A549 (cell line): ENCODE measurements around the gene ANKRD13D. TPM values are rescaled to one million over a fixed set of nuclear protein-coding genes. Genes with fewer than 3 reads are reported as not detected.

Source experiments
- ATAC-seq, 2 experiments: fragments of 200-7000 bp in 1 of 2; fragments of >200 bp in 1 of 2; cut with Nextera tagmentation in 1 of 2; cut with Tn5 transposase in 1 of 2; 3 replicates each; pipeline versions ENCODE4 v1.8.0 to v1.9.1; 2018 to 2020; ENCODE audit warnings: mild to moderate bottlenecking in 1 of 2, moderate library complexity in 1 of 2
- CTCF ChIA-PET: fragments of 300-600 bp; sonication (Branson Sonifier 250); formaldehyde crosslinking; extraction: SDS; loops from one replicate; lab custom pipeline; 2021; ENCODE audit warnings: antibody characterized with exemption, inconsistent platforms; lab: Yijun Ruan, JAX
- POLR2A ChIA-PET: fragments of 350-600 bp; formaldehyde crosslinking; extraction: SDS; loops from one replicate; lab custom pipeline; 2021; ENCODE audit warnings: antibody characterized with exemption, inconsistent platforms; lab: Yijun Ruan, JAX
- DNase-seq, 2 experiments: peaks; one replicate each; pipeline versions ENCODE4 v3.0.0 to v3.0.0-alpha.2; 2011 to 2016; ENCODE audit warnings: low read depth in 1 of 2, low spot score in 1 of 2
- FAIRE-seq: peaks from 2 replicates; lab custom pipeline; 2011; peaks lifted over from hg19 to GRCh38; lab: Jason Lieb, UNC
- H3K27ac ChIP-seq, 2 experiments: fragments of >200 bp; sonication (Bioruptor Twin); formaldehyde crosslinking; 3 replicates each; pipeline ENCODE4 v1.5.1; 2016 to 2017
- H3K4me1 ChIP-seq: fragments of >200 bp; sonication (Bioruptor Twin); formaldehyde crosslinking; 3 replicates; pipeline ENCODE4 v1.6.1; 2016
- H3K4me2 ChIP-seq: fragments of >200 bp; sonication (Bioruptor Twin); formaldehyde crosslinking; 3 replicates; pipeline ENCODE4 v1.6.1; 2016
- H3K4me3 ChIP-seq: fragments of >200 bp; sonication (Bioruptor Twin); formaldehyde crosslinking; 3 replicates; pipeline ENCODE4 v1.5.1; 2016
- H3K9me3 ChIP-seq: fragments of >200 bp; sonication (Bioruptor Twin); formaldehyde crosslinking; 3 replicates; pipeline ENCODE4 v1.6.1; 2016
- CBX2 ChIP-seq: fragments of 200-600 bp; sonication (generic); IDR thresholded peaks from 2 replicates; pipeline ENCODE4 v1.6.1; 2016; ENCODE audit warnings: low read depth, mild to moderate bottlenecking, borderline replicate concordance
- EHF ChIP-seq: fragments of 250-450 bp; sonication (Bioruptor Pico); IDR thresholded peaks from 2 replicates; pipeline ENCODE4 v1.5.0; 2020; ENCODE audit warnings: mild to moderate bottlenecking
- EHMT2 ChIP-seq: fragments of 200-600 bp; sonication (generic); IDR thresholded peaks from 2 replicates; pipeline ENCODE4 v1.6.1; 2016; ENCODE audit warnings: antibody characterized with exemption, low read depth, mild to moderate bottlenecking, moderate library complexity
- ESRRA ChIP-seq: fragments of 150-350 bp; IDR thresholded peaks from 2 replicates; pipeline ENCODE4 v1.6.1; 2014; ENCODE audit warnings: mild to moderate bottlenecking, low read length, borderline replicate concordance
- FOSB ChIP-seq: fragments of 250-450 bp; sonication (Bioruptor Pico); IDR thresholded peaks from 2 replicates; pipeline ENCODE4 v1.5.0; 2020; ENCODE audit warnings: mild to moderate bottlenecking, moderate library complexity
- GATA3 ChIP-seq: IDR thresholded peaks from 2 replicates; pipeline ENCODE4 v1.6.1; 2012; ENCODE audit warnings: borderline replicate concordance
- HEYL ChIP-seq: fragments of 250-450 bp; sonication (Bioruptor Pico); IDR thresholded peaks from 2 replicates; pipeline ENCODE4 v1.8.0; 2021; ENCODE audit warnings: mild to moderate bottlenecking, moderate library complexity
- JUN ChIP-seq, 2 experiments: fragments of >200 bp; sonication (Bioruptor Twin); formaldehyde crosslinking; IDR thresholded peaks; 2 replicates in 1 of 2; 3 replicates in 1 of 2; pipeline ENCODE4 v1.6.1; 2016 to 2017
- JUNB ChIP-seq: fragments of >200 bp; sonication (Bioruptor Twin); formaldehyde crosslinking; IDR thresholded peaks from 2 replicates; pipeline ENCODE4 v1.6.1; 2016
- KDM1A ChIP-seq: fragments of 200-600 bp; sonication (generic); IDR thresholded peaks from 2 replicates; pipeline ENCODE4 v1.6.1; 2016; ENCODE audit warnings: low read depth, mild to moderate bottlenecking
- KDM5A ChIP-seq: fragments of 200-600 bp; sonication (generic); IDR thresholded peaks from 2 replicates; pipeline ENCODE4 v1.6.1; 2016; ENCODE audit warnings: antibody characterized with exemption, mild to moderate bottlenecking
- MAZ ChIP-seq: fragments of 150-350 bp; IDR thresholded peaks from 2 replicates; pipeline ENCODE4 v1.6.1; 2014; ENCODE audit warnings: antibody characterized with exemption, low read depth, low read length, borderline replicate concordance
- MYC ChIP-seq: IDR thresholded peaks from 2 replicates; pipeline ENCODE4 v1.6.1; 2012; ENCODE audit warnings: mild to moderate bottlenecking, inconsistent platforms, low read length, improper control_type of control experiment, borderline replicate concordance
- NR3C1 ChIP-seq: fragments of >200 bp; sonication (Bioruptor Twin); formaldehyde crosslinking; IDR thresholded peaks from 3 replicates; pipeline ENCODE4 v1.6.1; 2017
- POLR2A ChIP-seq: IDR thresholded peaks from 2 replicates; pipeline ENCODE4 v1.6.1; 2012; ENCODE audit warnings: mild to moderate bottlenecking, low read length
- RARB ChIP-seq: fragments of 250-450 bp; sonication (Bioruptor Pico); IDR thresholded peaks from 2 replicates; pipeline ENCODE4 v1.8.0; 2021; ENCODE audit warnings: mild to moderate bottlenecking, moderate library complexity
- RCOR1 ChIP-seq: fragments of 150-350 bp; IDR thresholded peaks from 2 replicates; pipeline ENCODE4 v1.6.1; 2014; ENCODE audit warnings: antibody characterized with exemption, low read length, low read depth
- SREBF2 ChIP-seq: fragments of 450-650 bp; IDR thresholded peaks from 2 replicates; pipeline ENCODE4 v1.6.1; 2014; ENCODE audit warnings: mild to moderate bottlenecking, moderate library complexity
- ZFP36 ChIP-seq: fragments of 450-650 bp; IDR thresholded peaks from 2 replicates; pipeline ENCODE4 v1.6.1; 2014; ENCODE audit warnings: borderline replicate concordance; ENCODE audit not compliant: partially characterized antibody
- ZNF302 ChIP-seq: fragments of 250-450 bp; sonication (Bioruptor Pico); IDR thresholded peaks from 2 replicates; pipeline ENCODE4 v1.9.0; 2021; ENCODE audit warnings: inconsistent platforms, mild to moderate bottlenecking, moderate library complexity
- ZSCAN20 ChIP-seq: fragments of 250-450 bp; sonication (Bioruptor Pico); IDR thresholded peaks from 2 replicates; pipeline ENCODE4 v1.8.0; 2022; ENCODE audit warnings: mild to moderate bottlenecking, moderate library complexity
- WGBS: methylation state at CpG from one replicate; pipeline ENCODE4 v1.1.6; 2017; ENCODE audit errors: missing lambda C conversion rate; 5-methylcytosine and 5-hydroxymethylcytosine counted together
- polyA plus RNA-seq, 4 experiments: library from polyadenylated mRNA; depleted of rRNA in 3 of 4; stranded (reverse); fragments of >200 nt; fragmentation: RNase III in 1 of 4; extraction: RNeasy Plus Mini Kit Qiagen cat#74134 plus additional on column Dnase treatment in 1 of 4; gene quantifications; 2 replicates in 3 of 4; 3 replicates in 1 of 4; pipeline ENCODE4 v1.2.3, GENCODE V29; 2011 to 2017
- TF ChIP-seq, protein P1 (sequence below): IDR thresholded peaks from 2 replicates; pipeline ENCODE4 v1.6.1; 2012
- TF ChIP-seq, protein P2 (sequence below): fragments of 250-450 bp; sonication (Bioruptor Pico); IDR thresholded peaks from 2 replicates; pipeline ENCODE4 v1.5.0; 2021; ENCODE audit warnings: mild to moderate bottlenecking, moderate library complexity, borderline replicate concordance
- TF ChIP-seq, protein P3 (sequence below): IDR thresholded peaks from 2 replicates; pipeline ENCODE4 v1.6.1; 2012

ANKRD13D gene
- polyA plus RNA-seq, 2 of the 4 experiments (the other 2 are of a cell fraction), result 17.0 to 24.2 TPM

DNA sequence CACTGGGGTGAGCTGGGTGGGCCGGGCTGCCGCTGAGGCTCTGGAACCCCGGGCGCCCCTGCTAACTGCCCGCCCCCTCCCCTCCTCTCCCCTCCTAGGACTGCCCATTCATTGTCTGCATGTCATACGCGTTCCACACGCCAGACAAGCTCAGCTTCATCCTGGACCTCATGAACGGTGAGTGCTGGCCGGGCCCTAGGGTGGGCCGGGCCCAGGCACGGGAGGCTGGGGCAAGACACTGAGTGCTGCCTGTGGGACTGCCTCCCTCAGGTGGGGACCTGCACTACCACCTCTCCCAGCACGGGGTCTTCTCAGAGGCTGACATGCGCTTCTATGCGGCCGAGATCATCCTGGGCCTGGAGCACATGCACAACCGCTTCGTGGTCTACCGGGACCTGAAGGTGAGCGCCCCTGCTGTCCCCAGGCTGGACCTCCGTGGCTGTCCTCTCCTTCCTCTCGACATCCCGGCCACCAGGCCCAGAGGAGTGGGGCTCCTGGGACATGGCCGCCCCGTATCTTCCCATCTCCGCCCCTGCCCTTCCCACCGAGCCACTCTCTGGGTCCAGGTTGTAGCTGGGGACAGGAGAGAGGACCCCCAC lies 7.5 kb upstream of the ANKRD13D start:
- H3K4me3 ChIP-seq, result no peak overlapping the region
- H3K4me2 ChIP-seq, result no peak overlapping the region
- over 99% methylated on average over 12 of the region's 27 CpGs for WGBS
- POLR2A ChIA-PET, result no interaction called here
- CTCF ChIA-PET, result interaction anchor here (0.7 to 3.6 kb wide), 7 partner anchors 9 to 101 kb away, joined by 3 to 27 read pairs (median 5); partner anchors contain the start of gene SSH3
- FAIRE-seq, result no peak
- no peaks in the 10 kb centered on the region for H3K9me3 ChIP-seq
- H3K27ac ChIP-seq, result no peak overlapping the region
- no peak for ATAC-seq
- TF ChIP-seq ZSCAN20 (CRISPR knock-in tag) (no peak), MAZ (no peak), FOSB (CRISPR knock-in tag) (no peak), NR3C1 (no peak), POLR2A (no peak), KDM1A (no peak), KDM5A (no peak)
- DNase-seq, result no peak
- H3K4me1 ChIP-seq, result peaks cover 4% of the 10 kb centered on the region; the same call in 1 of the 3 replicates

DNA sequence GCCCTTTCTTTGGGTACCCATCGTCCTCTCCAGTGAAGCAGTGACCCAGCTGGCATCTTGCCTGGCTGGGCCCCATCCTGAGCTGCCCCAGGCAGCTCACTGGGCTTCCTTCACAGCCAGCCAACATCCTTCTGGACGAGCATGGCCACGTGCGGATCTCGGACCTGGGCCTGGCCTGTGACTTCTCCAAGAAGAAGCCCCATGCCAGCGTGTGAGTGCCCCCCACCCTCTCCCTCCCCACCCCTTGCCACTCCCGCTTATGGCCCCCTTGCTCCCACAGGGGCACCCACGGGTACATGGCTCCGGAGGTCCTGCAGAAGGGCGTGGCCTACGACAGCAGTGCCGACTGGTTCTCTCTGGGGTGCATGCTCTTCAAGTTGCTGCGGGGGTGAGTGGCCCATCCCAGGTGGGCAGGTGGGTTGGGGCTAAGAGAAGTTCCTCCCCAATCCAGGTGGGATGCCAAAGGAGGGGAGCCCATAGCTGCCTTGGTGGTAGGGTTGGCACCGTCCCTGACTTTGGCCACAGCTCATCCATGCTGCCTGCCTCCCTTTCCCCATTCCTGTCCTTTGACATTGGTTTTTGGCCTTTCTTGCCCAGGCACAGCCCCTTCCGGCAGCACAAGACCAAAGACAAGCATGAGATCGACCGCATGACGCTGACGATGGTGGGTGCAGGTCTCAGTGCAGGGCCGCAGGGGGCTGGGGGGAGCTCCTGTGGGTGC lies 6.8 kb upstream of the ANKRD13D start:
- no peak for ATAC-seq
- CTCF ChIA-PET, result interaction anchor here (0.7 to 3.6 kb wide), 8 partner anchors 9 to 101 kb away, joined by 3 to 27 read pairs (median 4); partner anchors contain the start of gene SSH3
- POLR2A ChIA-PET, result no interaction called here
- FAIRE-seq, result no peak
- peaks cover under 1% of the 10 kb centered on the region; the same call in 1 of the 3 replicates for H3K4me1 ChIP-seq
- no peak overlapping the region for H3K4me3 ChIP-seq
- DNase-seq, result no peak
- H3K9me3 ChIP-seq, result no peaks in the 10 kb centered on the region
- no peak overlapping the region for H3K27ac ChIP-seq
- H3K4me2 ChIP-seq, result no peak overlapping the region
- 95% methylated on average over 13 of the region's 20 CpGs for WGBS
- TF ChIP-seq RCOR1 (no peak), GATA3 (no peak), HEYL (CRISPR knock-in tag) (no peak), FOSB (CRISPR knock-in tag) (no peak), SREBF2 (no peak), CBX2 (no peak), RARB (CRISPR knock-in tag) (no peak), ZNF302 (CRISPR knock-in tag) (no peak), ESRRA (no peak), MYC (no peak)

DNA sequence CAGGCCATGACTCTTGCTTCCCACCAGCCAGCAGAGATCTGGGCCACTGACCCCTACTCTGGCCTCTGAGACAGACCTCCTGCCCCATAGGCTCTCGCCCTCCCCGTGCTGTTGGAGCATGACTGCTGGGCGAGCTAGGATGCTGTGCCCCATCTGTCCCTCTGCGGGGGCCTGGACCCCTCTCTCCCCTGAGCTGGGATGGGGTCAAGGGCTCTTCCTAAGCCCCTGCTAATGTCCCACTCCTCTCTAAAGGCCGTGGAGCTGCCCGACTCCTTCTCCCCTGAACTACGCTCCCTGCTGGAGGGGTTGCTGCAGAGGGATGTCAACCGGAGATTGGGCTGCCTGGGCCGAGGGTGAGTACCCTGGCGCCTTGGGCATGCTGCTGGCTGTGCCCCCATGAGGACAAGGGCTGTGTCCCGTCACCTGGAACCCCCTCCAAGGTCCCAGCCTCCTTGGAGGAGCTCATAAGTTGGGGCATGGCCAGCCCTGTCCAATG lies 6.2 kb upstream of the ANKRD13D start:
- CTCF ChIA-PET, result interaction anchor here (0.8 to 3.6 kb wide), 10 partner anchors 8 to 35 kb away, joined by 3 to 27 read pairs (median 4); partner anchors contain the start of gene SSH3
- WGBS, result 88% methylated on average over 11 of the region's 11 CpGs
- Histone ChIP-seq H3K4me2 (no peak overlapping the region), H3K4me1 (peaks cover 6% of the 10 kb centered on the region; the same call in 2 of the 3 replicates), H3K9me3 (no peaks in the 10 kb centered on the region), H3K4me3 (no peak overlapping the region), H3K27ac (no peak overlapping the region)
- TF ChIP-seq POLR2A (no peak), GATA3 (no peak), JUNB (no peak), EHMT2 (no peak), ZFP36 (no peak), JUN (IDR thresholded peaks at IDR 0.05) (no peak), MAZ (no peak), EHF (no peak), CBX2 (no peak), MYC (no peak), ZSCAN20 (CRISPR knock-in tag) (no peak)
- TF ChIP-seq, protein P1, sequence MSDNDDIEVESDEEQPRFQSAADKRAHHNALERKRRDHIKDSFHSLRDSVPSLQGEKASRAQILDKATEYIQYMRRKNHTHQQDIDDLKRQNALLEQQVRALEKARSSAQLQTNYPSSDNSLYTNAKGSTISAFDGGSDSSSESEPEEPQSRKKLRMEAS, result no peak
- TF ChIP-seq, protein P2, sequence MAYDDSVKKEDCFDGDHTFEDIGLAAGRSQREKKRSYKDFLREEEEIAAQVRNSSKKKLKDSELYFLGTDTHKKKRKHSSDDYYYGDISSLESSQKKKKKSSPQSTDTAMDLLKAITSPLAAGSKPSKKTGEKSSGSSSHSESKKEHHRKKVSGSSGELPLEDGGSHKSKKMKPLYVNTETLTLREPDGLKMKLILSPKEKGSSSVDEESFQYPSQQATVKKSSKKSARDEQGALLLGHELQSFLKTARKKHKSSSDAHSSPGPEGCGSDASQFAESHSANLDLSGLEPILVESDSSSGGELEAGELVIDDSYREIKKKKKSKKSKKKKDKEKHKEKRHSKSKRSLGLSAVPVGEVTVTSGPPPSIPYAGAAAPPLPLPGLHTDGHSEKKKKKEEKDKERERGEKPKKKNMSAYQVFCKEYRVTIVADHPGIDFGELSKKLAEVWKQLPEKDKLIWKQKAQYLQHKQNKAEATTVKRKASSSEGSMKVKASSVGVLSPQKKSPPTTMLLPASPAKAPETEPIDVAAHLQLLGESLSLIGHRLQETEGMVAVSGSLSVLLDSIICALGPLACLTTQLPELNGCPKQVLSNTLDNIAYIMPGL, result no peak
- TF ChIP-seq, protein P3, sequence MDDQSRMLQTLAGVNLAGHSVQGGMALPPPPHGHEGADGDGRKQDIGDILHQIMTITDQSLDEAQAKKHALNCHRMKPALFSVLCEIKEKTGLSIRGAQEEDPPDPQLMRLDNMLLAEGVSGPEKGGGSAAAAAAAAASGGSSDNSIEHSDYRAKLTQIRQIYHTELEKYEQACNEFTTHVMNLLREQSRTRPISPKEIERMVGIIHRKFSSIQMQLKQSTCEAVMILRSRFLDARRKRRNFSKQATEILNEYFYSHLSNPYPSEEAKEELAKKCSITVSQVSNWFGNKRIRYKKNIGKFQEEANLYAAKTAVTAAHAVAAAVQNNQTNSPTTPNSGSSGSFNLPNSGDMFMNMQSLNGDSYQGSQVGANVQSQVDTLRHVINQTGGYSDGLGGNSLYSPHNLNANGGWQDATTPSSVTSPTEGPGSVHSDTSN, result no peak
- DNase-seq (no peak), ATAC-seq (no peak), FAIRE-seq (no peak)
- POLR2A ChIA-PET, result no interaction called here
